K562 (cell line): ENCODE data around the gene OPCML. TPM values are rescaled to one million over a fixed set of nuclear protein-coding genes. Genes with fewer than 3 reads are reported as not detected.

Source experiments
- ATAC-seq: fragments of 200-7000 bp; cut with Tn5 transposase; 3 replicates; pipeline ENCODE4 v1.9.1; 2020; ENCODE audit warnings: moderate library complexity
- BruUV-seq: library from RNA; stranded (reverse); fragments of 400-500 nt; replicated peaks from 2 replicates; lab custom pipeline; 2021; lab: Mats Ljungman, UMichigan
- CTCF ChIA-PET: fragments of 300-600 bp; formaldehyde crosslinking; extraction: SDS; loops from one replicate; lab custom pipeline; 2021; ENCODE audit warnings: low intra/inter-chr PET ratio; lab: Yijun Ruan, JAX
- POLR2A ChIA-PET: fragments of 300-600, 350-650 bp; sonication (Branson Sonifier 250); formaldehyde crosslinking; extraction: SDS; loops from one replicate; lab custom pipeline; 2021; ENCODE audit warnings: antibody characterized with exemption, inconsistent platforms; lab: Yijun Ruan, JAX
- DNase-seq, 4 experiments: peaks; one replicate each; pipeline versions ENCODE4 v3.0.0 to v3.0.0-alpha.2; 2011 to 2018; ENCODE audit warnings: low spot score in 3 of 4, mixed read lengths in 3 of 4; ENCODE audit errors: extremely low read depth in 1 of 4
- FAIRE-seq: peaks from 2 replicates; lab custom pipeline; 2011; peaks lifted over from hg19 to GRCh38; lab: Jason Lieb, UNC
- H2AFZ ChIP-seq: 2 replicates; pipeline ENCODE4 v1.6.0; 2011; ENCODE audit warnings: low read depth, low read length, control low read depth, inconsistent platforms
- H3K27ac ChIP-seq: fragments of 200-600 bp; 3 replicates; pipeline ENCODE4 v1.8.0; 2011; ENCODE audit warnings: low read depth, mild to moderate bottlenecking, control low read depth, inconsistent platforms, low read length, moderate library complexity, mixed read lengths; ENCODE audit errors: extremely low read depth
- H3K27me3 ChIP-seq, 2 experiments: fragments of 300-600 bp in 1 of 2; 2 replicates in 1 of 2; 3 replicates in 1 of 2; pipeline versions ENCODE4 v1.6.0 to v1.8.0; 2011; ENCODE audit warnings: inconsistent platforms in 2 of 2, low read length in 2 of 2, mild to moderate bottlenecking in 1 of 2, mixed read lengths in 1 of 2, moderate library complexity in 1 of 2; ENCODE audit not compliant: control insufficient read depth in 2 of 2, insufficient read depth in 2 of 2
- H3K36me3 ChIP-seq: fragments of 300-600 bp; 3 replicates; pipeline ENCODE4 v1.8.0; 2011; ENCODE audit warnings: mild to moderate bottlenecking, low read length, inconsistent platforms; ENCODE audit not compliant: control insufficient read depth, insufficient read depth
- H3K4me1 ChIP-seq, 2 experiments: fragments of 200-600 bp in 1 of 2; replicated peaks in 1 of 2; 2 replicates in 1 of 2; 3 replicates in 1 of 2; pipeline versions ENCODE4 v1.5.1 to v1.8.0; 2011; ENCODE audit warnings: inconsistent platforms in 2 of 2, low read length in 2 of 2, mild to moderate bottlenecking in 1 of 2, mixed read lengths in 1 of 2, moderate library complexity in 1 of 2; ENCODE audit not compliant: control insufficient read depth in 2 of 2, insufficient read depth in 2 of 2
- H3K4me2 ChIP-seq: 2 replicates; pipeline ENCODE4 v1.6.1; 2011; ENCODE audit warnings: low read length, control low read depth, inconsistent platforms, mixed read lengths; ENCODE audit not compliant: insufficient read depth
- H3K4me3 ChIP-seq: fragments of 200-600 bp; sonication (generic), shearing (Covaris generic); 2 replicates; pipeline ENCODE4 v1.5.1; 2016; ENCODE audit warnings: control low read depth, inconsistent platforms
- H3K79me2 ChIP-seq: fragments of 200-600 bp; 3 replicates; pipeline ENCODE4 v1.8.0; 2011; ENCODE audit warnings: low read length, inconsistent platforms; ENCODE audit not compliant: control insufficient read depth, insufficient read depth
- H3K9ac ChIP-seq, 2 experiments: 2 replicates each; pipeline versions ENCODE4 v1.6.0 to v1.6.1; 2011; ENCODE audit warnings: low read depth in 2 of 2, low read length in 2 of 2, control low read depth in 1 of 2, inconsistent platforms in 1 of 2, mild to moderate bottlenecking in 1 of 2, mixed read lengths in 1 of 2; ENCODE audit not compliant: insufficient read depth in 1 of 2
- H3K9me1 ChIP-seq: one replicate; pipeline ENCODE4 v1.6.0; 2011; ENCODE audit warnings: inconsistent platforms, mild to moderate bottlenecking, low read length, moderate library complexity; ENCODE audit not compliant: control insufficient read depth, insufficient read depth
- H3K9me3 ChIP-seq: replicated peaks from 2 replicates; pipeline ENCODE4 v1.5.1; 2011; ENCODE audit warnings: low read depth, low read length, inconsistent platforms; ENCODE audit not compliant: control insufficient read depth, insufficient read depth
- H4K20me1 ChIP-seq: replicated peaks from 2 replicates; pipeline ENCODE4 v1.6.1; 2011; ENCODE audit warnings: low read length, inconsistent platforms, mixed read lengths; ENCODE audit not compliant: control insufficient read depth, insufficient read depth
- GTF2F1 ChIP-seq: IDR thresholded peaks from 2 replicates; pipeline ENCODE4 v1.6.1; 2011; ENCODE audit warnings: low read depth, low read length, improper control_type of control experiment
- ZNF764 ChIP-seq: fragments of 250-450 bp; sonication (Bioruptor Pico); IDR thresholded peaks from 2 replicates; pipeline ENCODE4 v1.4.0; 2020; ENCODE audit warnings: low read depth, mild to moderate bottlenecking, moderate library complexity
- WGBS: fragments of 100-300 bp; shearing (Covaris generic); methylation state at CpG from one replicate; pipeline ENCODE4 v1.1.6; 2016; ENCODE audit warnings: low coverage, mixed read lengths; ENCODE audit not compliant: insufficient coverage; ENCODE audit errors: missing lambda C conversion rate; 5-methylcytosine and 5-hydroxymethylcytosine counted together
- in situ Hi-C: fragments of 300-500 bp; cut with MboI; formaldehyde crosslinking; loops from 4 replicates; pipeline ENCODE4 v1.15.0; 2018; ENCODE audit warnings: inconsistent platforms, mixed read lengths
- intact Hi-C: fragments of 100-400 bp; cut with micrococcal nuclease; formaldehyde crosslinking; loops from 2 replicates; pipeline ENCODE4 v1.14.2; 2022
- polyA plus RNA-seq, 8 experiments: library from polyadenylated mRNA; depleted of rRNA in 4 of 8; stranded (reverse) in 5 of 8; unstranded in 3 of 8; fragments of >200 nt; fragmentation: Nextera tagmentation in 2 of 8; fragmentation: Illumina TruSeq in 1 of 8; extraction: Ambion mirVana in 2 of 8; extraction: Trizol in 1 of 8; gene quantifications; 2 replicates each; pipeline versions ENCODE4 v1.2.1 to v1.2.3, GENCODE V29; 2011 to 2014; ENCODE audit warnings: inconsistent platforms in 1 of 8, missing spikeins in 1 of 8
- total RNA-seq, 7 experiments: library from RNA; depleted of rRNA in 6 of 7; stranded (reverse); fragments of >200 nt in 6 of 7; fragmentation: Illumina TruSeq in 2 of 7; extraction: Trizol in 2 of 7; gene quantifications; 2 replicates each; pipeline versions ENCODE4 v1.2.1 to v1.2.3, GENCODE V29; 2011 to 2021; ENCODE audit warnings: low replicate concordance in 1 of 7
- TF ChIP-seq, protein P1 (sequence below): fragments of 450-650 bp; IDR thresholded peaks from 2 replicates; pipeline ENCODE4 v1.6.1; 2016; ENCODE audit warnings: antibody characterized with exemption
- TF ChIP-seq, protein P2 (sequence below): fragments of 250-450 bp; sonication (Bioruptor Pico); IDR thresholded peaks from 2 replicates; pipeline ENCODE4 v1.8.0; 2022; ENCODE audit warnings: inconsistent platforms

OPCML gene
- total and polyA plus RNA-seq, 9 of the 15 experiments (the other 6 are each of a cell fraction or from before 2014, with no cell fraction given): not detected

DNA sequence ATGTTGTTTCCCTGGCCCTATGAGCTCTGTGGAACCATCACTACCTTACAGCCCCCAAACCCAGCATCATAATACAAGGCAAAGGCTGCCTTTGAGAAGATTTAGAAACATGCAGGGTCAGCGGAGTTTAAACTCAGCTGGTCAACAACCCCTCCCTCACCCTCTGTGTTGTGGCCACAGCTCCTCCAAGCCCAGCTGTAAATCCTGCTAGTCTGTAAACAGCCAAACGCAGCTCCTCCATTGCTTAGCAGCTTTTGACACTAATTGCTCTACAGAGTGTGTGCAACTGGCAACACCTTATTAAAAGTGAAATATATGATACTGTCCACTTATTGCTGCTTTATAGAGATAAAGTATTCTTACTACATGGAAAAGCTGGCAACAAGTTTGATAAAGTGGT is 29.1 kb downstream of the OPCML start:
- Histone ChIP-seq H4K20me1 (no peaks in the 10 kb centered on the region), H3K27me3 (no peaks in the 10 kb centered on the region), H3K79me2 (no peaks in the 10 kb centered on the region), H3K9me1 (no peaks in the 10 kb centered on the region), H3K4me2 (no peak overlapping the region)
- DNase-seq: no peak
- ATAC-seq: no peak
- ChIA-PET POLR2A (interaction anchor here (0.6 kb wide), 1 partner anchor 215 kb away, joined by 3 read pairs; no protein-coding TSS in a partner anchor), CTCF (no interaction called here)
- WGBS: 0% methylated on average over 2 of the region's 2 CpGs
- no peak for FAIRE-seq
- intact Hi-C loops: no loop called here
- no TSS peak for BruUV-seq
- TF ChIP-seq GTF2F1 (no peak), ZNF764 (CRISPR knock-in tag) (no peak)
- TF ChIP-seq, protein P1, sequence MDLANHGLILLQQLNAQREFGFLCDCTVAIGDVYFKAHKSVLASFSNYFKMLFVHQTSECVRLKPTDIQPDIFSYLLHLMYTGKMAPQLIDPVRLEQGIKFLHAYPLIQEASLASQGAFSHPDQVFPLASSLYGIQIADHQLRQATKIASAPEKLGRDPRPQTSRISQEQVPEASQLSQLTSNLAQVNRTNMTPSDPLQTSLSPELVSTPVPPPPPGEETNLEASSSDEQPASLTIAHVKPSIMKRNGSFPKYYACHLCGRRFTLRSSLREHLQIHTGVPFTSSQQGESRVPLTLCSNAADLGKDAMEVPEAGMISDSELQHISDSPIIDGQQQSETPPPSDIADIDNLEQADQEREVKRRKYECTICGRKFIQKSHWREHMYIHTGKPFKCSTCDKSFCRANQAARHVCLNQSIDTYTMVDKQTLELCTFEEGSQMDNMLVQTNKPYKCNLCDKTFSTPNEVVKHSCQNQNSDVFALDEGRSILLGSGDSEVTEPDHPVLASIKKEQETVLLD: no peak
- TF ChIP-seq, protein P2, sequence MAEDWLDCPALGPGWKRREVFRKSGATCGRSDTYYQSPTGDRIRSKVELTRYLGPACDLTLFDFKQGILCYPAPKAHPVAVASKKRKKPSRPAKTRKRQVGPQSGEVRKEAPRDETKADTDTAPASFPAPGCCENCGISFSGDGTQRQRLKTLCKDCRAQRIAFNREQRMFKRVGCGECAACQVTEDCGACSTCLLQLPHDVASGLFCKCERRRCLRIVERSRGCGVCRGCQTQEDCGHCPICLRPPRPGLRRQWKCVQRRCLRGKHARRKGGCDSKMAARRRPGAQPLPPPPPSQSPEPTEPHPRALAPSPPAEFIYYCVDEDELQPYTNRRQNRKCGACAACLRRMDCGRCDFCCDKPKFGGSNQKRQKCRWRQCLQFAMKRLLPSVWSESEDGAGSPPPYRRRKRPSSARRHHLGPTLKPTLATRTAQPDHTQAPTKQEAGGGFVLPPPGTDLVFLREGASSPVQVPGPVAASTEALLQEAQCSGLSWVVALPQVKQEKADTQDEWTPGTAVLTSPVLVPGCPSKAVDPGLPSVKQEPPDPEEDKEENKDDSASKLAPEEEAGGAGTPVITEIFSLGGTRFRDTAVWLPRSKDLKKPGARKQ (CRISPR knock-in tag): no peak
- TF ChIP-seq, all 486 proteins: peak for 0
- H3K27ac ChIP-seq: no peak overlapping the region
- H3K4me1 ChIP-seq: no peaks in the 10 kb centered on the region
- no peaks in the 10 kb centered on the region for H3K9me3 ChIP-seq
- no peak overlapping the region for H2AFZ ChIP-seq
- no peak overlapping the region for H3K4me3 ChIP-seq
- in situ Hi-C loops: no loop called here
- H3K9ac ChIP-seq: no peak overlapping the region
- H3K36me3 ChIP-seq: no peaks in the 10 kb centered on the region
